ENCODE data around the gene ZP1.
"Not testable (repeated sequence)": the region's sequence is repeated elsewhere in the genome, so short reads cannot be mapped to it uniquely, and the experiment has no call there.

The ZP1 gene, protein sequence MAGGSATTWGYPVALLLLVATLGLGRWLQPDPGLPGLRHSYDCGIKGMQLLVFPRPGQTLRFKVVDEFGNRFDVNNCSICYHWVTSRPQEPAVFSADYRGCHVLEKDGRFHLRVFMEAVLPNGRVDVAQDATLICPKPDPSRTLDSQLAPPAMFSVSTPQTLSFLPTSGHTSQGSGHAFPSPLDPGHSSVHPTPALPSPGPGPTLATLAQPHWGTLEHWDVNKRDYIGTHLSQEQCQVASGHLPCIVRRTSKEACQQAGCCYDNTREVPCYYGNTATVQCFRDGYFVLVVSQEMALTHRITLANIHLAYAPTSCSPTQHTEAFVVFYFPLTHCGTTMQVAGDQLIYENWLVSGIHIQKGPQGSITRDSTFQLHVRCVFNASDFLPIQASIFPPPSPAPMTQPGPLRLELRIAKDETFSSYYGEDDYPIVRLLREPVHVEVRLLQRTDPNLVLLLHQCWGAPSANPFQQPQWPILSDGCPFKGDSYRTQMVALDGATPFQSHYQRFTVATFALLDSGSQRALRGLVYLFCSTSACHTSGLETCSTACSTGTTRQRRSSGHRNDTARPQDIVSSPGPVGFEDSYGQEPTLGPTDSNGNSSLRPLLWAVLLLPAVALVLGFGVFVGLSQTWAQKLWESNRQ

DNA sequence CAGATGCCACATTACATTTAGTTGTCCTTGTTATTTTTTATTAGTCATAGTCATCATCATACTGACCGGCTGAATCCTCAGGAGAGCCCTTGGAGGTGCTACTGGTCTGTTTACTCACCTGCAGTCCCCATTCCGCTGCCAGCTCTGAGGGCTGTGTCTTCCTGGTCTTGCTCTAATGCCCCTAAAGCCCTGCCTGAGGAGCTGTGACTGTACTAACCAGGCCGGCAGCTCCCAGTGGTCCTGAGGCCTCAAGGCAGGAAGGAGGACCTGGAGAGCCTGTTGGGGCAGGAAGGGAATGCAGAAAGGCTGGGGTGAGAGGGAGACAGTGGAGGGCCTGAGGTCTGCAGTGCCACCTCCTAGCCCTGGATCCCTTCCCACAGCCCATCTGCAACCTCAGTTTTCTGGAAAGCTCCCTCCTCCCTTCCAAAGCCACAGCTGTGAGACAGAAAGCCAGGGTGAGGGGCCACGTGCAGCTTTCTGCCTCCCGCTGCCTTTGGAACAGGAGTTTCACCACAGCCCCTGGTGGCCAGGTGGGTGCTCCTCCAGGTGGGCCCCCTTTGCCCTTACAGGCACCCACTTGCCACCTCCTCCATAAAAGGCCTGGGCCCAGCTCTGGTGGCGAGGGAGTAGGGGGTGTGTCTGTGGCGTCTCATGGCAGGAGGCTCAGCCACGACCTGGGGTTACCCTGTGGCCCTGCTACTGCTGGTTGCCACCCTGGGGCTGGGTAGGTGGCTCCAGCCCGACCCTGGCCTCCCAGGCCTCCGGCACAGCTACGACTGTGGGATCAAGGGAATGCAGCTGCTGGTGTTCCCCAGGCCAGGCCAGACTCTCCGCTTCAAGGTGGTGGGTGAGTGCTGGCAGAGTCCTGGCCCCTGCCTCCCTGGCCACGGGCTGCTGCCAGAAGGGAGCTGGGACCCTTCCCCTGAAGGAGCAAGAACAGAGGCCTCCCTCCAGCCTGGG, at the start of gene ZP1:
ZP1 (plus strand) TSS at position 632 of the 960 bp plus-strand sequence; CDS start at position 652, 20 bp downstream.
- Mint-ChIP-seq H3K36me3 (ENCODE audit: low read depth) (no peaks in the 10 kb centered on the region), H3K4me1 (ENCODE audit: low read depth) (peaks cover 71% of the 10 kb centered on the region), H3K4me3 (peak within 1 kb of the TSS; percentile 14), H3K27me3 (ENCODE audit: low read depth) (peaks cover 3% of the 10 kb centered on the region), H3K27ac (peak within 1 kb of the TSS; percentile 68), H3K9me3 (no peaks in the 10 kb centered on the region)
- no peak for DNase-seq (ENCODE audit: low spot score)

DNA sequence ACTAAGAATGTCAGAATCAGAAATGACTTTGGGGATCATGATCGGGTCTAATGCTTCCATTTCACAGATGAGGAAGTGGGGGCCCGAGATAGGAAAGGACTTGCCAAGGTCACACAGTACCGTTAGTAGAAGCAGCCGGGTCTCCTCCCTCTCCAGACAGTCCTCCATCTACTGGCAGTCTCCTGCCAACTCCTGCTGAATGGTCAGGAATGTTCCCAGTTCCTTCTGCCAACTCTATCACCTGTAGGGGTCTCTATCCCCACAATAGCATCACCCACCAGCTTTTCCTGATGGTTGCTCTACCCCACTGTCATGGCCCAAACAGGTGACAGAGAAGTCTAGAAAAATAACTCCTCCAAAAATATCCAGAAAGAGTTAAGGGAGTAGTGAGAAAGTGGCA, 49.3 kb upstream of the ZP1 start:
- H3K27me3 Mint-ChIP-seq (ENCODE audit: low read depth) = peaks cover 9% of the 10 kb centered on the region
- no peak overlapping the region for H3K4me3 Mint-ChIP-seq
- no peaks in the 10 kb centered on the region for H3K4me1 Mint-ChIP-seq (ENCODE audit: low read depth)
- DNase-seq (ENCODE audit: low spot score) = no peak
- no peak overlapping the region for H3K27ac Mint-ChIP-seq
- H3K36me3 Mint-ChIP-seq (ENCODE audit: low read depth) = no peaks in the 10 kb centered on the region
- peaks cover 15% of the 10 kb centered on the region for H3K9me3 Mint-ChIP-seq

DNA sequence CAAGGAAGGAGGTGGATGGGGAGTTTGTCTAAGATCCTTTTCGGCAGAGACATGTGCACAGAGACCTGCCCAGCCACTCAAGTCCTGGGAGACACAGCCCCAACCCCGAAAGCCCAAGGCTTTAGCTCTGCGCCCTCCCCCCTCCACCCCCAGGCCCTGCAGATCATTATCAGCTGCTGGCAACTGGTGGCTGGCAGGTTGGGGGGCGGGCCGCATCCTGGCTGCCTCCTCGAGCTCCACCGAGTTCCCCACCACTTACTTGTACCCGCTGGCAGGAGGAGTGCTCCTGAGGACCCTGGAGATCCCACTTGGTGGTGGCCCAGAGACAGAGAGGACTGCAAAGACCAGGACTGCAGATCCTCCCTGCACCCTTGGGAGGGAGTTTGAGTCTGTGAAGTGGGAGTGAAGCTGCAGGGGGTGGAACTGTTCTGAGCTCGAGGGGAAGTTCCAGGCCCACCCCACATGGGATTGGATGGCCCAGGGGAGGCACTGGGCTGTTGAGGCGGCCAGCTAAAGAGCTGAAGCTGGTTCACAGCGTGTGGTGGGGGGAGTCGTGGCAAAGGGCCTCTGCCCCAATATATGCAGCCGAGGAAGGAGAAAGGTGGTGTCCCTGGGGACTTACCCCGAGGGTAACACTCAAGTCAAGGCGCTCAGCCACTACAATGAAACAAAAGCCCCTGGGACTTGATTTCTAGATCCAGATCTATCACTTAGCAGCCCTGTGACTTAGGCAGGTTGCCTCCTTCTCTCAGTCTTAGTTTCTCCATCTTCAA, 45.3 kb upstream of the ZP1 start:
- no peak for DNase-seq (ENCODE audit: low spot score)
- Mint-ChIP-seq H3K4me3 (no peak overlapping the region), H3K4me1 (ENCODE audit: low read depth) (no peaks in the 10 kb centered on the region), H3K27me3 (ENCODE audit: low read depth) (peaks cover 9% of the 10 kb centered on the region), H3K27ac (no peak overlapping the region), H3K36me3 (ENCODE audit: low read depth) (no peaks in the 10 kb centered on the region), H3K9me3 (peaks cover 7% of the 10 kb centered on the region)

DNA sequence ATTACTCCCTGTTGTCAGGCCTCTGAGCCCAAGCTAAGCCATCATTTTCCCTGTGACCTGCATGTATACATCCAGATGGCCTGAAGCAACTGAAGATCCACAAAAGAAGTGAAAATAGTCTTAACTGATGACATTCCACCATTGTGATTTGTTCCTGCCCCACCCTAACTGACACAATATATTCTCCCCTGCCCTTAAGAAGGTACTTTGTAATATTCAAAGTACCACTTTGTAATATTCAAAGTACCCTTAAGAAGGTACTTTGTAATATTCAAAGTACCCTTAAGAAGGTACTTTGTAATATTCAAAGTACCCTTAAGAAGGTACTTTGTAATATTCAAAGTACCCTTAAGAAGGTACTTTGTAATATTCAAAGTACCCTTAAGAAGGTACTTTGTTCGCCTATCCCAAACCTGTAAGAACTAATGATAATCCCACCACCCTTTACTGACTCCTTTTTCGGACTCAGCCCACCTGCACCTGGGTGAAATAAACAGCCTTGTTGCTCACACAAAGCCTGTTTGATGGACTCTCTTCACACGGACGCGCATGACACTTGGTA, 43.5 kb upstream of the ZP1 start:
- H3K27ac Mint-ChIP-seq; H3K4me3 Mint-ChIP-seq; H3K36me3 Mint-ChIP-seq (ENCODE audit: low read depth); DNase-seq (ENCODE audit: low spot score); H3K9me3 Mint-ChIP-seq; H3K4me1 Mint-ChIP-seq (ENCODE audit: low read depth); H3K27me3 Mint-ChIP-seq (ENCODE audit: low read depth): not testable (repeated sequence)

DNA sequence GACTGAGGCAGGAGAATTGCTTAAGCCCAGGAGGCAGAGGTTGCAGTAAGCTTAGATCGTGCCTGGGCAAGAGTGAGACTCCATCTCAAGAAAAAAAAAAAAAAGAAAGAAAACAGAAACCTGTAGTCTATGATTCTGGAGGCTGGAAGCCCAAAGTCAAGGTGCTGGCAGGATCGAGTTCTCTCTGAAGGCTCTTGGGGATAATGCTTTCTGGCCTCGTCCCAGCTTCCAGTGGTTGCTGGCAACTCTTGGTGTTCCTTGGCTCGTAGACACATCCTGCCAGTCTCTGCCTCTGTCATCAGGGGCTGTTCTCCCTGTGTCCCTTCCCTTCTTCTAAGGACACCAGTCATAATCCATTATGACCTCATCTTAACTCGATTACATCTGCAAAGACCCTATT, 42.2 kb upstream of the ZP1 start:
- H3K9me3 Mint-ChIP-seq = no peaks in the 10 kb centered on the region
- H3K36me3 Mint-ChIP-seq (ENCODE audit: low read depth) = no peaks in the 10 kb centered on the region
- no peak overlapping the region for H3K27ac Mint-ChIP-seq
- H3K27me3 Mint-ChIP-seq (ENCODE audit: low read depth) = peaks cover 5% of the 10 kb centered on the region
- no peak for DNase-seq (ENCODE audit: low spot score)
- H3K4me1 Mint-ChIP-seq (ENCODE audit: low read depth) = no peaks in the 10 kb centered on the region
- no peak overlapping the region for H3K4me3 Mint-ChIP-seq

DNA sequence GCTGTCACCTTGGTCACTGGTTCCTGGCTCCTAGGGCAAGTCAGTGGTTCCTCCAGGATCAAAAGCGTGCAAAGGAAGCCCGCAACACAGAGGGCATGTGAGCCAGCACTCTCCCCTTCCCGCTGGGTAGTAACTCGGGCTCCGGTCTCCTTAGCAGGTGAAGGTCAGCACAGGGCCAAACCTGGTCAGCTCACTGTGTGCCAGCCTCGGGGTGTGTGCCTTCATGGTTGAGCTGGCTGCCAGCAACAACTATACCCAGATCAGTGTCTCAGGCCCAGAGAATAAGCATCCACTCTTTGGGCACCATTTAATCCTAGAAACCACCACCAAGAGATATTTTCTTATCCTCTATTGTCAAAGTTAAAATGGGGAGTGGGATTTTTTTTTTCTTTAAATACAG, 41.6 kb upstream of the ZP1 start:
- Mint-ChIP-seq H3K27ac (no peak overlapping the region), H3K4me1 (ENCODE audit: low read depth) (no peaks in the 10 kb centered on the region), H3K36me3 (ENCODE audit: low read depth) (no peaks in the 10 kb centered on the region), H3K27me3 (ENCODE audit: low read depth) (peaks cover 3% of the 10 kb centered on the region), H3K4me3 (no peak overlapping the region), H3K9me3 (no peaks in the 10 kb centered on the region)
- DNase-seq (ENCODE audit: low spot score) = no peak

DNA sequence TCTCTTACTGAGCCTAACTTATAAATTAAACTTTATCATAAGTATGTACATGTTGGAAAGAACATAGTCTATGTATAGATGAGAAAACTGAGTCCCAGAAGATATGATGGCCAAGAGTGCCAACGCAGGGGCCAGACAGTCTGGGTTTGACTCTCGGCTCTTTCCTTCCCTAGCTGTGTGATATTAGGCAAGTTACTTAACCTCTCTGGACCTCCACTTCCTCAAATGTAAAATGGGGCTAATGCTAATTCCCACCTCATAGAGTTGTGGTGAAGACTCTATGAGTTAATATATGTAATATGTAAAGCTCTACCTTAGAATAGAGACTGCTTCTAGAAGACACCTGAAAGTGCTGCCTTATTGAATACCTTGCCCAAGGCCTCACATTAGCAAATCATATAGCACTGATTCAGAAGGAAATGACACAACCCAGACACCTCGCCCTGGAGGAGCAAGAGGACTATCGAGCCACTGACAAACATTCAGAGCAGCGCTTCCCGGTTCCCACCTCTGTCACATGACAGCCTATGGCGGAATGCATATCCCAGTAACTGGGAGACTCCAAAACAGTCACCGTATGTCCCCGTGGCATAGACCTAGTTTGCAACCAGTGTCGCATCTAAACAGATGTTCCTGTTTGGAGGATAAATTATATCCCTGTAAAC, 36.7 kb upstream of the ZP1 start:
- H3K27me3 Mint-ChIP-seq (ENCODE audit: low read depth) = peaks cover 8% of the 10 kb centered on the region
- peaks cover 44% of the 10 kb centered on the region for H3K4me1 Mint-ChIP-seq (ENCODE audit: low read depth)
- H3K9me3 Mint-ChIP-seq = no peaks in the 10 kb centered on the region
- no peak for DNase-seq (ENCODE audit: low spot score)
- no peak overlapping the region for H3K4me3 Mint-ChIP-seq
- no peak overlapping the region for H3K27ac Mint-ChIP-seq
- H3K36me3 Mint-ChIP-seq (ENCODE audit: low read depth) = no peaks in the 10 kb centered on the region

DNA sequence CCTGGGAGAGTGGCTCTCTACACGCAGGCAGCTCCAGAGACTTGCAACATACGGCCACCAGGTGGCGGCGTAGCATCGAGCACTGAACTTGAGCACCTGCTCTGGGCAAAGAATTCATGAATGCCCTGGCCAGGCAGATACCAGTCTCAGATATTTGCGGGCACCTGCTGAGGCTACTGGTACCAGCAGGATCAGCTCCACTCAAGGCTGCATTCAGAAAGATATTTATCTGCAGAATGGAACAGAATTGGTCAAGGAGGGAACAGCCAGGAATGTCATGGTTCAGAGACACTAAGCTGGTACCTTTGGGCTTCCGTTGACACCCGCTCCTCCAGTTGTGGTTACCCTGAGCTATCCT, 36.2 kb upstream of the ZP1 start:
- DNase-seq (ENCODE audit: low spot score) = peak; percentile 69
- Mint-ChIP-seq H3K4me1 (ENCODE audit: low read depth) (peaks cover 49% of the 10 kb centered on the region), H3K27ac (no peak overlapping the region), H3K36me3 (ENCODE audit: low read depth) (no peaks in the 10 kb centered on the region), H3K9me3 (no peaks in the 10 kb centered on the region), H3K27me3 (ENCODE audit: low read depth) (peaks cover 8% of the 10 kb centered on the region), H3K4me3 (no peak overlapping the region)

DNA sequence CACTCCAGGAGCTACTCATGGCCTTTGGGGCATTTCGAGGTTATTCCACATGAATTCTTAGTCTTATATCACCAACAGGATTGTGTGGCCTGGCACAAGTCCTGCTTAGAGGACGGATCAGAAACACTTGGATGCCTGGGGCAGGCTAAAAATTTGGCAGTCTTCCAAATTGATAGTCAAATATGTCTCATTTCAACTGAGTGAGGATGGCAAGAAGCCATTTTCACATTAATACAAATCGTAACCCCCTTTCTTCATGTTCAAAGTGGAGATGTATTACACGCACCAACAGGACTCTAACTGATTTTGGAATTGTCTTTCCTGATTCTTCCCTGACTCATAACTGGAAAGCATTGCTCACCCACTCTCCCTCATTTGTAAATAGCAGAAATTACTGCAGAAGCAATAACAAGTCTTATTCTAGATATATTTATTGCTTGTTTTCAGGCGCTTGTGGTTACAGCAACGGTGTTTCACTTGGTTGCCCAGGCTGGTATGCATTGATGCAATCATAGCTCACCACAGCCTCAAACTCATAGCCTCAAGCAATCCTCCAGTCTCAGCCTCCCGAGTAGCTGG, 35.8 kb upstream of the ZP1 start:
- Mint-ChIP-seq H3K27me3 (ENCODE audit: low read depth) (peaks cover 8% of the 10 kb centered on the region), H3K4me1 (ENCODE audit: low read depth) (peaks cover 50% of the 10 kb centered on the region), H3K36me3 (ENCODE audit: low read depth) (no peaks in the 10 kb centered on the region), H3K4me3 (no peak overlapping the region), H3K9me3 (no peaks in the 10 kb centered on the region), H3K27ac (no peak overlapping the region)
- DNase-seq (ENCODE audit: low spot score) = no peak

DNA sequence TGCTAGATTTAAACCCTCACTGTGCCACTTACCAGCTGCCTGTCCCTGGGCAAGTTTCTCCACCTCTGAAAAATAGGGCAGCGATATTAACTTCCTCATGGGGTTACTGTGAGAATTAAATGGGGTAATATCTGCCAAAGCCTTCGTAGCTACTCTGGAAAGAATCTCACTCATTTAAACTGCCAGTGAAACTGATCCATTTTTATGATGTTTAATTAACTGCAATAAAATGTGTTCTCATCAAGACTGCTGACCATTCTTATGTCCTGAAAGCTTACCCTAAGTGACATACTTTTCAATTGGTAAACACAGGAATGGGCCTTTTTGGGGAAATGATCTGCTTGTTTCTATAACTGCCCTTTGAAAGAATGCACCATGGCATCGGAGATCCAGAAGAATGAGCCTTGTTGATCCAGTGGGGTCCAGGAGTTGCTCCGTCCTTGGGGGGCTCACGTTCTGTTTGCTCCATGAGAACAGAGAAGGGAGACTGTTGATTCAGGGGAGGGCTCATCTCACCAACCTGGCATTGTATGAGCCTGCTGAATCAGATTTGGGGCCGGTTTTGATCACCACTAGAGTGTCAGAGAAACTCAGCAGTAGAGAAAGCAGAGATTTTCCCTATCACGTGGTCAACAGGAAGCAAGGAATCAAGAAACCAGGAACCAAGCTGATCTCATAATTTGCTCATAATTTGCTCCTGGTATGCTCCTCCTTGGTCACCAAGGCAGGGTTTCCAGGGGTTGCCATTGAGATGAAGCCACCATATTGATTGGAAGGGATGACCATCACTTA, 32.4 kb upstream of the ZP1 start:
- Mint-ChIP-seq H3K9me3 (no peaks in the 10 kb centered on the region), H3K27me3 (ENCODE audit: low read depth) (peaks cover 8% of the 10 kb centered on the region), H3K27ac (peak overlapping the region; percentile 65), H3K4me1 (ENCODE audit: low read depth) (peaks cover 71% of the 10 kb centered on the region), H3K4me3 (peak overlapping the region; percentile 48), H3K36me3 (ENCODE audit: low read depth) (no peaks in the 10 kb centered on the region)
- DNase-seq (ENCODE audit: low spot score) = no peak

DNA sequence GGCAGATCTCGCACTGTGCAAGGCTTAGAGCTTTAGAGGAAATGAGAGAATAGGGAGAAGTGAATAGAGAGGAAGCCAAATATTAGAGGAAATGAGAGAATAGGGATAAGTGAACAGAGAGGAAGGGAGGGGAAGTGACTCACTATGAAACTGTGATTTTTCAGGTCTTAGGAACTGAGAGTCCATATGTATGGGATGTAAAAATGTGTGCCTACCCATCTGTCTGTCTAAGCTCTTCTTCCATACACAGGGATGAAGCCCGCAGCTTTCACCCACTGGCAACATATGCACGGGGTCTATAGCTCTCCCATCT, 31.9 kb upstream of the ZP1 start:
- Mint-ChIP-seq H3K4me1 (ENCODE audit: low read depth) (peaks cover 71% of the 10 kb centered on the region), H3K36me3 (ENCODE audit: low read depth) (no peaks in the 10 kb centered on the region), H3K9me3 (no peaks in the 10 kb centered on the region), H3K27me3 (ENCODE audit: low read depth) (peaks cover 8% of the 10 kb centered on the region), H3K4me3 (peak overlapping the region; percentile 48), H3K27ac (peak overlapping the region; percentile 45)
- DNase-seq (ENCODE audit: low spot score) = no peak

DNA sequence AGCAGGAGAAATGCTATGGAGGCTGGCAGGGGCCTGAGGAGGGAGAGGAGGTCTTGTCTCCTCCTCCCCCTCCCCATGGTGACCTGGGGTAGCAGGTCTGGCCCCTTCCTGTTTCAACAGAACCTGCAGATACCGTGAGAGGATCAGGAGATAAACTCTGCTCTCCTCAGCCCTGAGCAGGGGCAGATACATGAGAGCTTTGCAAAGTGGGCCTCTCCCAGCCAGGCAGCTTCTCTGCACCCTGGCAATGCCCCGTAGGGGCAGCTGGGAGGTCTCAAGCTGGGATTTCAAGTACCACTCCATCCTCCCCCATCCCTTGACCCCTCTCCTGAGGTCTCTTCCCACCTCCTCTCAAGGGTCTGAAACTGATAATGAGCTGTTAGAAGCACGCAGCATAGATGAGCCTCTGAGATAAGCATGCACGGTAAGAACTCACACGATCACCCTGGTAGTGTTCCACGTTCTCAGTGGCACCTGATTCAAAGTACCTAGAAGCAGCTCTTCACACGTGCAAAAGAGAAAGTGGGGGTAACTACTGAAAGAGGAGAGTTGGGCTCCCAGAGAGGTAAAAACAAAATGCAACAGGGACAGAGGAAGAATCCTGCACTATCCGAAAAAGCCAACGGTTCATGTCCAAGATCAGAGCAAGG, 30.4 kb upstream of the ZP1 start:
- no peak for DNase-seq (ENCODE audit: low spot score)
- Mint-ChIP-seq H3K27me3 (ENCODE audit: low read depth) (peaks cover 5% of the 10 kb centered on the region), H3K4me1 (ENCODE audit: low read depth) (peaks cover 70% of the 10 kb centered on the region), H3K9me3 (no peaks in the 10 kb centered on the region), H3K27ac (peak overlapping the region; percentile 86), H3K4me3 (peak overlapping the region; percentile 70), H3K36me3 (ENCODE audit: low read depth) (no peaks in the 10 kb centered on the region)
